H1 (cell line): Measurements from ENCODE around the gene HES5.

Source experiments
- CHD2 ChIP-seq: IDR thresholded peaks from 2 replicates; pipeline ENCODE4 v1.6.1; 2012; ENCODE audit warnings: low read length, improper control_type of control experiment
- CREB1 ChIP-seq: IDR thresholded peaks from 2 replicates; pipeline ENCODE4 v1.6.1; 2012; ENCODE audit warnings: inconsistent platforms
- CTCF ChIP-seq, 3 experiments: IDR thresholded peaks; 1 replicate in 2 of 3; 2 replicates in 1 of 3; pipeline versions ENCODE4 v1.5.1 to v1.6.1; 2011; ENCODE audit warnings: low read length in 3 of 3, mild to moderate bottlenecking in 3 of 3, inconsistent platforms in 2 of 3, low read depth in 1 of 3, moderate library complexity in 1 of 3; ENCODE audit not compliant: insufficient read depth in 1 of 3; ENCODE audit errors: control extremely low read depth in 1 of 3
- EP300 ChIP-seq, 2 experiments: IDR thresholded peaks; 1 replicate in 1 of 2; 2 replicates in 1 of 2; pipeline ENCODE4 v1.6.1; 2011 to 2012; ENCODE audit warnings: low read depth in 2 of 2, low read length in 2 of 2, mild to moderate bottlenecking in 2 of 2, borderline replicate concordance in 1 of 2, inconsistent platforms in 1 of 2, moderate library complexity in 1 of 2
- HDAC6 ChIP-seq: IDR thresholded peaks from one replicate; pipeline ENCODE4 v1.7.1; 2012; ENCODE audit warnings: low read depth, mild to moderate bottlenecking, inconsistent platforms, low read length, moderate library complexity
- NRF1 ChIP-seq: IDR thresholded peaks from 2 replicates; pipeline ENCODE4 v1.6.1; 2011; ENCODE audit warnings: mild to moderate bottlenecking, low read depth, low read length, improper control_type of control experiment
- POLR2A ChIP-seq, 2 experiments: IDR thresholded peaks; 1 replicate in 1 of 2; 2 replicates in 1 of 2; pipeline ENCODE4 v1.6.1; 2011; ENCODE audit warnings: low read depth in 2 of 2, low read length in 2 of 2, mild to moderate bottlenecking in 2 of 2; ENCODE audit errors: control extremely low read depth in 1 of 2
- POLR2AphosphoS5 ChIP-seq: IDR thresholded peaks from 2 replicates; pipeline ENCODE4 v1.6.1; 2011; ENCODE audit warnings: low read depth, low read length
- RAD21 ChIP-seq, 2 experiments: IDR thresholded peaks in 1 of 2; conservative IDR thresholded peaks in 1 of 2; 2 replicates each; pipeline ENCODE4 v1.6.1; 2011; ENCODE audit warnings: low read depth in 2 of 2, low read length in 2 of 2, improper control_type of control experiment in 1 of 2, inconsistent platforms in 1 of 2, mild to moderate bottlenecking in 1 of 2, moderate library complexity in 1 of 2
- SRF ChIP-seq: IDR thresholded peaks from 2 replicates; pipeline ENCODE4 v1.6.1; 2011; ENCODE audit warnings: mild to moderate bottlenecking, low read depth, low read length, moderate library complexity
- TAF1 ChIP-seq: IDR thresholded peaks from 2 replicates; pipeline ENCODE4 v1.6.1; 2011; ENCODE audit warnings: mild to moderate bottlenecking, low read depth, low read length
- TAF7 ChIP-seq: optimal IDR thresholded peaks from 2 replicates; pipeline ENCODE3; 2011; ENCODE audit warnings: low read depth, mild to moderate bottlenecking, inconsistent platforms, low read length, moderate library complexity, borderline replicate concordance

- TF ChIP-seq POLR2A (IDR thresholded peaks at IDR 0.05; ENCODE audit: control extremely low read depth in 1 of 2, low read depth in 2 of 2, low read length in 2 of 2) (no peak), TAF7 (no peak), CTCF (IDR thresholded peaks at IDR 0.05; ENCODE audit: control extremely low read depth in 1 of 3, insufficient read depth in 1 of 3, low read depth in 1 of 3, low read length in 3 of 3) (no peak), TAF1 (no peak), POLR2AphosphoS5 (no peak), RAD21 (IDR thresholded peaks at IDR 0.05 in 1 of 2, conservative IDR thresholded peaks at IDR 0.05 in 1 of 2; ENCODE audit: low read depth in 2 of 2, low read length in 2 of 2) (no peak), HDAC6 (no peak), NRF1 (no peak), CHD2 (no peak), SRF (no peak), EP300 (IDR thresholded peaks at IDR 0.05; ENCODE audit: borderline replicate concordance in 1 of 2, low read depth in 2 of 2, low read length in 2 of 2) (no peak), CREB1 (no peak)
Observed at GRCh38 chr1:2552189-2552588, 22.1 kb upstream of the HES5 start.
